ENCODE data around the gene SLC5A2.
"Not testable (repeated sequence)": the region's sequence is repeated elsewhere in the genome, so short reads cannot be mapped to it uniquely, and the experiment has no call there.

The SLC5A2 gene

GRCh38 chr16:31499928-31500327 is 17.0 kb downstream of the SLC5A2 start:
- no peaks in the 10 kb centered on the region for H3K9me3 ChIP-seq (ENCODE audit: control insufficient read depth, low read length)
- H3K4me3 ChIP-seq (ENCODE audit: insufficient read depth, low read depth, low read length): no peak overlapping the region
- H3K4me1 ChIP-seq (ENCODE audit: control insufficient read depth, insufficient read depth, low read length): no peaks in the 10 kb centered on the region
- no peak overlapping the region for H3K27ac ChIP-seq (ENCODE audit: insufficient read depth, low read depth, low read length, poor library complexity, severe bottlenecking)
- H3K27me3 ChIP-seq (ENCODE audit: control insufficient read depth, insufficient read depth, low read length, poor library complexity, severe bottlenecking): no peaks in the 10 kb centered on the region
- H3K36me3 ChIP-seq (ENCODE audit: control insufficient read depth, insufficient read depth, low read length): peaks cover 6% of the 10 kb centered on the region
- 96% methylated on average over 8 of the region's 8 CpGs for WGBS, 2 experiments

DNA sequence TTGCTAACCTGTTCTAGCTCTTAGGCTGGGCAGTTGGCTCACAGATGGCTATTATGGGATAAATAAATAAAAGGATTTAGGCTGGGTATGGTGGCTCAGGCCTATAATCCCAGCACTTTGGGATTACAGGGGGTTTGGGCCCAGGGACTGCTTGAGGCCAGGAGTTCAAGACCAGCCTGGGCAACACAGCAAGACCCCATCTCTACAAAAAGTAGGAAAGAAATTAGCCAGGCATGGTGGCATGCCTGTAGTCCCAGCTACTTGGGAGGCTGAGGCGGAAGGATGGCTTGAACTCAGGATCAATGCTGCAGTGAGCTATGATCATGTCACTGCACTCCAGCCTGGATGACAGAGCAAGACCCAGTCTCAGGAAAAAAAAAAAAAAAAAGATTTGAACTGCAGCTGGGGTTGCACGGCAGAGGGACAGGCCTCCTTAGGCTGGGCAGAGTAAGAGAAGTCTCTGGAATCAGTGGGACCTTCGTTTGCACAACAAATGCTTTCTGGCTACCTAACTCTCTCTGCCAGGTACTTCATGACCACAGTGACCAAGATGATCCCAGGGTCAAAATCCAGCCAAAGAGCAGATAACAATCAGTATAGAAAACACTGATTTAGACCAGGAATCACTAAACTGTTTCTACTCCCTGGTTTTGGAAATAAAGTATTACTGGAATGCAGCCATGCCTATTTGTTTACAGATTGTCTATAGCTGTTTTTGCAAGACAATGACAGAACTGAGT is 18.5 kb downstream of the SLC5A2 start:
- no peaks in the 10 kb centered on the region for H3K27me3 ChIP-seq (ENCODE audit: control insufficient read depth, insufficient read depth, low read length, poor library complexity, severe bottlenecking)
- H3K4me3 ChIP-seq (ENCODE audit: insufficient read depth, low read depth, low read length): no peak overlapping the region
- H3K36me3 ChIP-seq (ENCODE audit: control insufficient read depth, insufficient read depth, low read length): no peaks in the 10 kb centered on the region
- H3K27ac ChIP-seq (ENCODE audit: insufficient read depth, low read depth, low read length, poor library complexity, severe bottlenecking): no peak overlapping the region
- 57 to 63% methylated on average over 3 of the region's 3 CpGs for WGBS, 2 experiments
- no peaks in the 10 kb centered on the region for H3K4me1 ChIP-seq (ENCODE audit: control insufficient read depth, insufficient read depth, low read length)
- H3K9me3 ChIP-seq (ENCODE audit: control insufficient read depth, low read length): no peaks in the 10 kb centered on the region

DNA sequence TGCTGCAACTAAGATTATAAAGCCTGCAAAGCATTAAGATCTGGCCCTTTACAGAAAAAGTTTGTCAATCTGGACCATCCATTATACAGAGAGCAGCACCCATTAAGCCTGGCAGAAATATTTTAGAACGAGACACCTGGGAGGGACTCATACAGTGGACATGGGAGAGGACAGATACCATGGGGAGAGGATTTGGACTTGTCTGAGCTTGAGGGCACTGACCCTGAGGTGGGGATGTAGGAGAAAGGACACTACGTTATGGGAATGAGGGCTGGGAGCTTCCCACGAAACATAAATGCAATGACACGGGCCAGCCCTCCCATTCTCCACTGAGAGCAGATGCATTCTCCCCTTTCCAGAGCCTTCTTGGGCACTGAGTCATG is 19.0 kb downstream of the SLC5A2 start:
- Histone ChIP-seq H3K27ac (ENCODE audit: insufficient read depth, low read depth, low read length, poor library complexity, severe bottlenecking) (no peak overlapping the region), H3K27me3 (ENCODE audit: control insufficient read depth, insufficient read depth, low read length, poor library complexity, severe bottlenecking) (no peaks in the 10 kb centered on the region), H3K4me1 (ENCODE audit: control insufficient read depth, insufficient read depth, low read length) (no peaks in the 10 kb centered on the region), H3K36me3 (ENCODE audit: control insufficient read depth, insufficient read depth, low read length) (no peaks in the 10 kb centered on the region), H3K4me3 (ENCODE audit: insufficient read depth, low read depth, low read length) (no peak overlapping the region), H3K9me3 (ENCODE audit: control insufficient read depth, low read length) (no peaks in the 10 kb centered on the region)
- WGBS, 2 experiments: 74 to 79% methylated on average over 4 of the region's 4 CpGs

GRCh38 chr16:31502981-31503380 is 20.1 kb downstream of the SLC5A2 start:
- no peaks in the 10 kb centered on the region for H3K27me3 ChIP-seq (ENCODE audit: control insufficient read depth, insufficient read depth, low read length, poor library complexity, severe bottlenecking)
- H3K4me3 ChIP-seq (ENCODE audit: insufficient read depth, low read depth, low read length): no peak overlapping the region
- H3K4me1 ChIP-seq (ENCODE audit: control insufficient read depth, insufficient read depth, low read length): no peaks in the 10 kb centered on the region
- H3K36me3 ChIP-seq (ENCODE audit: control insufficient read depth, insufficient read depth, low read length): no peaks in the 10 kb centered on the region
- H3K9me3 ChIP-seq (ENCODE audit: control insufficient read depth, low read length): no peaks in the 10 kb centered on the region
- no peak overlapping the region for H3K27ac ChIP-seq (ENCODE audit: insufficient read depth, low read depth, low read length, poor library complexity, severe bottlenecking)

GRCh38 chr16:31503555-31503954 is 20.6 kb downstream of the SLC5A2 start:
- not testable (repeated sequence) for H3K27me3 ChIP-seq (ENCODE audit: control insufficient read depth, insufficient read depth, low read length, poor library complexity, severe bottlenecking); H3K4me3 ChIP-seq (ENCODE audit: insufficient read depth, low read depth, low read length); H3K27ac ChIP-seq (ENCODE audit: insufficient read depth, low read depth, low read length, poor library complexity, severe bottlenecking); H3K9me3 ChIP-seq (ENCODE audit: control insufficient read depth, low read length); H3K36me3 ChIP-seq (ENCODE audit: control insufficient read depth, insufficient read depth, low read length); H3K4me1 ChIP-seq (ENCODE audit: control insufficient read depth, insufficient read depth, low read length)
- WGBS, 2 experiments: 94 to 96% methylated on average over 8 of the region's 8 CpGs

GRCh38 chr16:31504159-31504558 is 21.2 kb downstream of the SLC5A2 start:
- H3K4me3 ChIP-seq (ENCODE audit: insufficient read depth, low read depth, low read length): no peak overlapping the region

GRCh38 chr16:31505483-31505882 is 22.6 kb downstream of the SLC5A2 start:
- no peaks in the 10 kb centered on the region for H3K36me3 ChIP-seq (ENCODE audit: control insufficient read depth, insufficient read depth, low read length)
- no peaks in the 10 kb centered on the region for H3K4me1 ChIP-seq (ENCODE audit: control insufficient read depth, insufficient read depth, low read length)
- H3K4me3 ChIP-seq (ENCODE audit: insufficient read depth, low read depth, low read length): no peak overlapping the region
- H3K27ac ChIP-seq (ENCODE audit: insufficient read depth, low read depth, low read length, poor library complexity, severe bottlenecking): no peak overlapping the region
- no peaks in the 10 kb centered on the region for H3K27me3 ChIP-seq (ENCODE audit: control insufficient read depth, insufficient read depth, low read length, poor library complexity, severe bottlenecking)
- 90 to 92% methylated on average over 4 of the region's 4 CpGs for WGBS, 2 experiments
- H3K9me3 ChIP-seq (ENCODE audit: control insufficient read depth, low read length): no peaks in the 10 kb centered on the region

More at GRCh38 chr16:31504159-31504558, 21.2 kb downstream of the SLC5A2 start:
- Histone ChIP-seq H3K27ac (ENCODE audit: insufficient read depth, low read depth, low read length, poor library complexity, severe bottlenecking) (no peak overlapping the region), H3K9me3 (ENCODE audit: control insufficient read depth, low read length) (no peaks in the 10 kb centered on the region), H3K36me3 (ENCODE audit: control insufficient read depth, insufficient read depth, low read length) (no peaks in the 10 kb centered on the region), H3K4me1 (ENCODE audit: control insufficient read depth, insufficient read depth, low read length) (no peaks in the 10 kb centered on the region), H3K27me3 (ENCODE audit: control insufficient read depth, insufficient read depth, low read length, poor library complexity, severe bottlenecking) (no peaks in the 10 kb centered on the region)
- 93% methylated on average over 8 of the region's 8 CpGs for WGBS, 2 experiments

GRCh38 chr16:31507617-31507928 is 24.6 kb downstream of the SLC5A2 start:
- no peaks in the 10 kb centered on the region for H3K4me1 ChIP-seq (ENCODE audit: control insufficient read depth, insufficient read depth, low read length)
- no peaks in the 10 kb centered on the region for H3K27me3 ChIP-seq (ENCODE audit: control insufficient read depth, insufficient read depth, low read length, poor library complexity, severe bottlenecking)
- H3K9me3 ChIP-seq (ENCODE audit: control insufficient read depth, low read length): no peaks in the 10 kb centered on the region
- 3 to 4% methylated on average over 12 of the region's 12 CpGs for WGBS, 2 experiments
- H3K4me3 ChIP-seq (ENCODE audit: insufficient read depth, low read depth, low read length): peak overlapping the region; percentile 99
- peak overlapping the region; percentile 81 for H3K27ac ChIP-seq (ENCODE audit: insufficient read depth, low read depth, low read length, poor library complexity, severe bottlenecking)
- H3K36me3 ChIP-seq (ENCODE audit: control insufficient read depth, insufficient read depth, low read length): no peaks in the 10 kb centered on the region

- Histone ChIP-seq H3K27ac (ENCODE audit: insufficient read depth, low read depth, low read length, poor library complexity, severe bottlenecking) (peak within 1 kb of the TSS; percentile 81), H3K36me3 (ENCODE audit: control insufficient read depth, insufficient read depth, low read length) (no peaks in the 10 kb centered on the region), H3K4me1 (ENCODE audit: control insufficient read depth, insufficient read depth, low read length) (no peaks in the 10 kb centered on the region), H3K9me3 (ENCODE audit: control insufficient read depth, low read length) (no peaks in the 10 kb centered on the region), H3K27me3 (ENCODE audit: control insufficient read depth, insufficient read depth, low read length, poor library complexity, severe bottlenecking) (no peaks in the 10 kb centered on the region), H3K4me3 (ENCODE audit: insufficient read depth, low read depth, low read length) (peak within 1 kb of the TSS; percentile 99)
- WGBS, 2 experiments: 0% methylated on average over 65 of the region's 65 CpGs
These were observed 25.2 kb downstream of the SLC5A2 start, which contains the start of gene RUSF1 for GRCh38 chr16:31507929-31508705. RUSF1 (minus strand) TSS chr16:31508391; CDS start chr16:31508373, 18 bp downstream.

DNA sequence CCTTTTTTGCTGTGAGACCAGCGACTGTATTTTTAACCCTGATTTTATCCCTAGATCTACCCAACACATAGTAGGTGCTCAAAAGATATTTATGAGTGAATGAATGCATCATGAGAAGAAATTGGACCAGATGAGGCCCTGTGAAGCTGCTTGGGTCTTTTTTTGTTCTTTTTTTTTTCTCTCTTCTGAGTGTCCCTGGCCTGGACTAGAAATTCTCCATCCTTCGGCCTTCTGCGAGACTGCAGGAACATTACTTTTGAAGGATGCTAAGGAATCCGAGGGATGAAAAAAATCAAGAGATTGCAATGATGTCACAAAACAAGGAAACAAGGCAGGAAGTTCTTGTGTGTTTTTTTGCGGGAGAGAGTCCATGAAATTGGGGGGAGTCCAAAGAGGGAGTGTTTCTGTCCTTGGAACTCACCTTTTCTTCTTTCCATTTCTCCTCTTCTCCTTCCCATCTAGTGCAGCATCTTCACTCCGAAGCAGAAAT is 25.8 kb downstream of the SLC5A2 start:
- no peaks in the 10 kb centered on the region for H3K36me3 ChIP-seq (ENCODE audit: control insufficient read depth, insufficient read depth, low read length)
- H3K27ac ChIP-seq (ENCODE audit: insufficient read depth, low read depth, low read length, poor library complexity, severe bottlenecking): no peak overlapping the region
- no peaks in the 10 kb centered on the region for H3K9me3 ChIP-seq (ENCODE audit: control insufficient read depth, low read length)
- H3K27me3 ChIP-seq (ENCODE audit: control insufficient read depth, insufficient read depth, low read length, poor library complexity, severe bottlenecking): no peaks in the 10 kb centered on the region
- H3K4me1 ChIP-seq (ENCODE audit: control insufficient read depth, insufficient read depth, low read length): no peaks in the 10 kb centered on the region
- 56 to 61% methylated on average over 5 to 6 of the region's 6 CpGs for WGBS, 2 experiments
- H3K4me3 ChIP-seq (ENCODE audit: insufficient read depth, low read depth, low read length): peak overlapping the region; percentile 99
